Measurements from ENCODE around the gene PALM3. TPM values are rescaled to one million over a fixed set of nuclear protein-coding genes. Genes with fewer than 3 reads are reported as not detected.
"Not testable (repeated sequence)": the region's sequence is repeated elsewhere in the genome, so short reads cannot be mapped to it uniquely, and the experiment has no call there.

PALM3 gene
- total RNA-seq, 1 experiment from 2014 or later: 21.8 TPM

GRCh38 chr19:14030997-14031718 is 30.7 kb downstream of the PALM3 start:
- intact Hi-C loops (cut with micrococcal nuclease; ENCODE audit: unreplicated experiment): loop anchor here (5.0 kb wide), 1 partner anchor 149 kb away; no protein-coding TSS in a partner anchor
- H3K27ac ChIP-seq (ENCODE audit: low read depth, low read length, poor library complexity, severe bottlenecking): peak overlapping the region; percentile 77
- H3K27me3 ChIP-seq (replicated peaks; ENCODE audit: insufficient read depth, low read depth, low read length, poor library complexity): no peaks in the 10 kb centered on the region
- TF ChIP-seq EZH2 (IDR thresholded peaks at IDR 0.05; ENCODE audit: borderline replicate concordance, low read depth, low read length, poor library complexity, severe bottlenecking): no peak
- no peak for TF ChIP-seq CTCF (conservative IDR thresholded peaks at IDR 0.05; ENCODE audit: low read depth, low read length)
- DNase-seq (ENCODE audit: low spot score): no peak
- no TSS peak for BruUV-seq (replicated peaks)
- H3K36me3 ChIP-seq (ENCODE audit: insufficient read depth, low read length, poor library complexity, severe bottlenecking): no peaks in the 10 kb centered on the region
- H3K4me1 ChIP-seq (ENCODE audit: insufficient read depth, low read length, poor library complexity, severe bottlenecking): no peaks in the 10 kb centered on the region
- CTCF ChIA-PET: interaction anchor here (0.6 to 1.0 kb wide), 6 partner anchors 9 to 41 kb away, joined by 3 to 5 read pairs (median 3); partner anchors contain the start of gene MISP3
- no peaks in the 10 kb centered on the region for H3K9me3 ChIP-seq (ENCODE audit: low read depth, low read length, poor library complexity, severe bottlenecking)
- POLR2A ChIA-PET (ENCODE audit: low non-redundant PET): no interaction called here
- peak overlapping the region; percentile 82 for H3K4me3 ChIP-seq (ENCODE audit: low read depth, low read length, poor library complexity, severe bottlenecking)

- Histone ChIP-seq H3K36me3 (ENCODE audit: insufficient read depth, low read length, poor library complexity, severe bottlenecking) (no peaks in the 10 kb centered on the region), H3K27ac (ENCODE audit: low read depth, low read length, poor library complexity, severe bottlenecking) (no peak overlapping the region), H3K27me3 (replicated peaks; ENCODE audit: insufficient read depth, low read depth, low read length, poor library complexity) (no peaks in the 10 kb centered on the region), H3K9me3 (ENCODE audit: low read depth, low read length, poor library complexity, severe bottlenecking) (no peaks in the 10 kb centered on the region), H3K4me3 (ENCODE audit: low read depth, low read length, poor library complexity, severe bottlenecking) (no peak overlapping the region), H3K4me1 (ENCODE audit: insufficient read depth, low read length, poor library complexity, severe bottlenecking) (no peaks in the 10 kb centered on the region)
- BruUV-seq (replicated peaks): no TSS peak
- intact Hi-C loops (cut with micrococcal nuclease; ENCODE audit: unreplicated experiment): no loop called here
- TF ChIP-seq EZH2 (IDR thresholded peaks at IDR 0.05; ENCODE audit: borderline replicate concordance, low read depth, low read length, poor library complexity, severe bottlenecking) (no peak), CTCF (conservative IDR thresholded peaks at IDR 0.05; ENCODE audit: low read depth, low read length) (no peak)
- CTCF ChIA-PET: no interaction called here
- no peak for DNase-seq (ENCODE audit: low spot score)
- POLR2A ChIA-PET (ENCODE audit: low non-redundant PET): no interaction called here
Observed at GRCh38 chr19:14028901-14029300, 33.0 kb downstream of the PALM3 start.

GRCh38 chr19:14027856-14028450 is 33.9 kb downstream of the PALM3 start, which contains the start of gene RLN3:
Gene RLN3, plus strand, starts transcription at chr19:14028148. Its CDS starts 57 bp downstream, at chr19:14028205.
- no TSS peak for BruUV-seq (replicated peaks)

GRCh38 chr19:14026652-14027192 is 35.2 kb downstream of the PALM3 start:
- DNase-seq (ENCODE audit: low spot score); H3K4me1 ChIP-seq (ENCODE audit: insufficient read depth, low read length, poor library complexity, severe bottlenecking); BruUV-seq (replicated peaks); H3K4me3 ChIP-seq (ENCODE audit: low read depth, low read length, poor library complexity, severe bottlenecking); H3K9me3 ChIP-seq (ENCODE audit: low read depth, low read length, poor library complexity, severe bottlenecking); H3K27ac ChIP-seq (ENCODE audit: low read depth, low read length, poor library complexity, severe bottlenecking); POLR2A ChIA-PET (ENCODE audit: low non-redundant PET); H3K27me3 ChIP-seq (replicated peaks; ENCODE audit: insufficient read depth, low read depth, low read length, poor library complexity); H3K36me3 ChIP-seq (ENCODE audit: insufficient read depth, low read length, poor library complexity, severe bottlenecking); CTCF ChIA-PET; intact Hi-C loops (cut with micrococcal nuclease; ENCODE audit: unreplicated experiment): not testable (repeated sequence)

More at GRCh38 chr19:14027856-14028450, 33.9 kb downstream of the PALM3 start, which contains the start of gene RLN3:
- Histone ChIP-seq H3K27ac (ENCODE audit: low read depth, low read length, poor library complexity, severe bottlenecking) (no peak within 1 kb of the TSS), H3K9me3 (ENCODE audit: low read depth, low read length, poor library complexity, severe bottlenecking) (no peaks in the 10 kb centered on the region), H3K4me3 (ENCODE audit: low read depth, low read length, poor library complexity, severe bottlenecking) (no peak within 1 kb of the TSS), H3K36me3 (ENCODE audit: insufficient read depth, low read length, poor library complexity, severe bottlenecking) (no peaks in the 10 kb centered on the region), H3K27me3 (replicated peaks; ENCODE audit: insufficient read depth, low read depth, low read length, poor library complexity) (no peaks in the 10 kb centered on the region), H3K4me1 (ENCODE audit: insufficient read depth, low read length, poor library complexity, severe bottlenecking) (no peaks in the 10 kb centered on the region)
- ChIA-PET POLR2A (ENCODE audit: low non-redundant PET) (no interaction called here), CTCF (no interaction called here)
- TF ChIP-seq EZH2 (IDR thresholded peaks at IDR 0.05; ENCODE audit: borderline replicate concordance, low read depth, low read length, poor library complexity, severe bottlenecking): no peak
- no peak for TF ChIP-seq CTCF (conservative IDR thresholded peaks at IDR 0.05; ENCODE audit: low read depth, low read length)
- intact Hi-C loops (cut with micrococcal nuclease; ENCODE audit: unreplicated experiment): no loop called here
- DNase-seq (ENCODE audit: low spot score): no peak
